Measurements from ENCODE around the gene VSTM4. TPM values are rescaled to one million over a fixed set of nuclear protein-coding genes. Genes with fewer than 3 reads are reported as not detected.

VSTM4 gene
- total and polyA plus RNA-seq, 2 of the 4 experiments (the other 2 are of a cell fraction), result 2.4 to 2.9 TPM

- no peak overlapping the region for H3K9ac ChIP-seq (ENCODE audit: low read depth, low read length)
- intact Hi-C loops (cut with micrococcal nuclease), result no loop called here
- H2AK5ac ChIP-seq (ENCODE audit: low read depth, low read length), result no peak overlapping the region
- POLR2A ChIA-PET (ENCODE audit: unreplicated experiment), result no interaction called here
- no peak overlapping the region for H3K4ac ChIP-seq (ENCODE audit: low read depth, low read length)
- dilution Hi-C loops (cut with HindIII; ENCODE audit: low sequenced_read_pairs, unreplicated experiment), result no loop called here
- no peak overlapping the region for H3K56ac ChIP-seq (ENCODE audit: extremely low read depth, insufficient read depth, low read length)
- H3K27ac ChIP-seq (ENCODE audit: insufficient read depth, low read length), result no peak overlapping the region
- H2BK5ac ChIP-seq (ENCODE audit: low read depth, low read length, poor library complexity, severe bottlenecking), result no peak overlapping the region
- no peak overlapping the region for H2BK15ac ChIP-seq (ENCODE audit: low read depth, low read length)
- in situ Hi-C loops (cut with MboI; ENCODE audit: low sequenced_read_pairs), result no loop called here
- no peaks in the 10 kb centered on the region for H3K27me3 ChIP-seq (ENCODE audit: control insufficient read depth, insufficient read depth, low read length)
- no peak overlapping the region for H2AK9ac ChIP-seq (replicated peaks; ENCODE audit: low read depth, low read length, poor library complexity)
- ATAC-seq (ENCODE audit: low read depth) (no peak), DNase-seq (no peak)
- no peaks in the 10 kb centered on the region for H3K79me1 ChIP-seq (ENCODE audit: low read depth in 1 of 2, low read length in 2 of 2)
- no peak overlapping the region for H3K4me3 ChIP-seq (ENCODE audit: insufficient read depth, low read depth, low read length)
- WGBS, 2 experiments (ENCODE audit: extremely low coverage in 2 of 2, insufficient read length in 1 of 2), result 94% methylated on average over 2 of the region's 5 CpGs; no CpG with 5 or more reads in 1 of the 2 experiments
- no peaks in the 10 kb centered on the region for H3K9me3 ChIP-seq (ENCODE audit: control insufficient read depth, insufficient read depth, low read length)
- no peaks in the 10 kb centered on the region for H3K4me1 ChIP-seq (ENCODE audit: control insufficient read depth, insufficient read depth, low read length)
- no peak overlapping the region for H3K18ac ChIP-seq (ENCODE audit: low read depth, low read length)
- peaks cover 33% of the 10 kb centered on the region for H3K36me3 ChIP-seq (ENCODE audit: control insufficient read depth, insufficient read depth, low read length)
- no peak overlapping the region for H3K23ac ChIP-seq (ENCODE audit: low read depth, low read length)
- H3K4me2 ChIP-seq (ENCODE audit: low read depth, low read length), result no peak overlapping the region
- no peak overlapping the region for H2AFZ ChIP-seq (replicated peaks; ENCODE audit: low read length, poor library complexity)
- no peak overlapping the region for H4K8ac ChIP-seq (ENCODE audit: low read depth in 2 of 2, low read length in 2 of 2)
- H2BK20ac ChIP-seq (ENCODE audit: low read depth, low read length), result no peak overlapping the region
- no TSS peak for BruUV-seq (replicated peaks)
- H3K9me1 ChIP-seq (ENCODE audit: insufficient read depth, low read length), result peaks cover 6% of the 10 kb centered on the region
- CTCF ChIA-PET, result no interaction called here
- TF ChIP-seq POLR2A (IDR thresholded peaks at IDR 0.05; ENCODE audit: low read depth, low read length) (no peak), CTCF (conservative IDR thresholded peaks at IDR 0.05; ENCODE audit: low read depth, low read length) (no peak), RCOR1 (IDR thresholded peaks at IDR 0.05; ENCODE audit: insufficient replicate concordance, low read length) (no peak), RAD21 (IDR thresholded peaks at IDR 0.05; ENCODE audit: low read length) (no peak), MAFK (IDR thresholded peaks at IDR 0.05; ENCODE audit: low read depth, low read length) (no peak), MAZ (IDR thresholded peaks at IDR 0.05; ENCODE audit: borderline replicate concordance, low read depth, low read length) (no peak), SMC3 (IDR thresholded peaks at IDR 0.05; ENCODE audit: low read depth, low read length) (no peak), RFX5 (IDR thresholded peaks at IDR 0.05; ENCODE audit: low read depth, low read length) (no peak), CHD1 (IDR thresholded peaks at IDR 0.05; ENCODE audit: low read depth, low read length) (no peak), FOS (IDR thresholded peaks at IDR 0.05; ENCODE audit: low read depth, low read length) (no peak), MXI1 (IDR thresholded peaks at IDR 0.05; ENCODE audit: borderline replicate concordance, low read depth, low read length) (no peak), NFE2L2 (IDR thresholded peaks at IDR 0.05; ENCODE audit: low read depth, low read length) (no peak), BHLHE40 (IDR thresholded peaks at IDR 0.05; ENCODE audit: low read depth, low read length) (no peak), CEBPB (IDR thresholded peaks at IDR 0.05; ENCODE audit: low read depth, low read length) (no peak)
- TF ChIP-seq, protein P1, sequence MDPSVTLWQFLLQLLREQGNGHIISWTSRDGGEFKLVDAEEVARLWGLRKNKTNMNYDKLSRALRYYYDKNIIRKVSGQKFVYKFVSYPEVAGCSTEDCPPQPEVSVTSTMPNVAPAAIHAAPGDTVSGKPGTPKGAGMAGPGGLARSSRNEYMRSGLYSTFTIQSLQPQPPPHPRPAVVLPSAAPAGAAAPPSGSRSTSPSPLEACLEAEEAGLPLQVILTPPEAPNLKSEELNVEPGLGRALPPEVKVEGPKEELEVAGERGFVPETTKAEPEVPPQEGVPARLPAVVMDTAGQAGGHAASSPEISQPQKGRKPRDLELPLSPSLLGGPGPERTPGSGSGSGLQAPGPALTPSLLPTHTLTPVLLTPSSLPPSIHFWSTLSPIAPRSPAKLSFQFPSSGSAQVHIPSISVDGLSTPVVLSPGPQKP (IDR thresholded peaks at IDR 0.05; ENCODE audit: borderline replicate concordance, low read depth, low read length), result no peak
- TF ChIP-seq, protein P2, sequence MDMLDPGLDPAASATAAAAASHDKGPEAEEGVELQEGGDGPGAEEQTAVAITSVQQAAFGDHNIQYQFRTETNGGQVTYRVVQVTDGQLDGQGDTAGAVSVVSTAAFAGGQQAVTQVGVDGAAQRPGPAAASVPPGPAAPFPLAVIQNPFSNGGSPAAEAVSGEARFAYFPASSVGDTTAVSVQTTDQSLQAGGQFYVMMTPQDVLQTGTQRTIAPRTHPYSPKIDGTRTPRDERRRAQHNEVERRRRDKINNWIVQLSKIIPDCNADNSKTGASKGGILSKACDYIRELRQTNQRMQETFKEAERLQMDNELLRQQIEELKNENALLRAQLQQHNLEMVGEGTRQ (IDR thresholded peaks at IDR 0.05; ENCODE audit: low read depth, low read length), result no peak
- H4K91ac ChIP-seq (ENCODE audit: insufficient read depth, low read depth, low read length), result no peak overlapping the region
- no peak overlapping the region for H4K5ac ChIP-seq (ENCODE audit: low read depth, low read length)
- no peak overlapping the region for H3K14ac ChIP-seq (replicated peaks; ENCODE audit: low read depth, low read length)
- no peak overlapping the region for H2BK120ac ChIP-seq (ENCODE audit: low read depth, low read length)
- H4K20me1 ChIP-seq (ENCODE audit: insufficient read depth, low read length), result peaks cover 3% of the 10 kb centered on the region
These were observed 40.3 kb downstream of the VSTM4 start for GRCh38 chr10:49074836-49075682.
